Measurements from ENCODE around the gene HTR1B. TPM values are rescaled to one million over a fixed set of nuclear protein-coding genes. Genes with fewer than 3 reads are reported as not detected.

HTR1B gene
- total RNA-seq (under 1 TPM in 1 of 5 donors, not detected in 4; 0.12 TPM), total RNA-seq (0 to 0.18 (median 0) reads per million in 29 experiments)
- not detected for total RNA-seq (2013)

DNA sequence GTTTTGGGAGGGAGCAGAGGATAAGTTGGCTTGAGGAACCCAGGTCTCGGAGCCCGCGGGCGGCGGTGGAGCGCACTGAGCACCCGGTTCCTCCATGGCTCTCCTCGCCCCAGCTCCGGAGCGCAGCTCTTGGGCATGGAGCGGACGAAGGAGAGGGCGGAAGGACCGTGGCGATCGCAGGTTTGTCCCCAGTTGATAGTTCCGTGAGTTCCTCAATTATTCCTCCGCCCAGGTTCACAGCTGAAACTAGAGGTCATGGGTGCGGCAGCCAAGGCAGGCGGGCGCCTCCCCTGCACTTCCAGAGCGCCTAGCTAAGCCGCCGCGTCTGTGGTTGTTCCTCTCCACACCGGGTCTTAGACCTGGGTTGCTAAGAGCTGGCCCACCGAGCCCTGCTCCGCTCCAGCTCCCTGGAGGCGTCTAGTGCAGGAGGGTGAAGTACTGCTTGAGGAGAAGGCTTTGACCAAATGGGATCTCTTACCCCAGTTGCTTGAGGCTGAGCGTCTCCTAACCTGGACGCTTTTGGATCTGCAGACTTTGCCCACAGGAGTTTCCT, at the start of gene HTR1B:
Gene HTR1B, minus strand, starts transcription at position 184 of the 553 bp plus-strand sequence. Its CDS starts 88 bp downstream, at position 96.
- H3K4me3 ChIP-seq (ENCODE audit: control insufficient read depth in 1 of 2, extremely low read depth in 1 of 2, low read length in 1 of 2) = no peak within 1 kb of the TSS
- WGBS (ENCODE audit: insufficient coverage) = 5% methylated on average over 31 of the region's 31 CpGs
- no peaks in the 10 kb centered on the region for H3K9me3 ChIP-seq
- H3K4me1 Mint-ChIP-seq = peaks cover 23 to 29% (median 26%) of the 10 kb centered on the region in 3 donors
- H3K27me3 ChIP-seq (replicated peaks in 1 of 2; ENCODE audit: control insufficient read depth in 2 of 2, extremely low read depth in 1 of 2, insufficient read depth in 2 of 2, low read length in 1 of 2) = peaks cover 25 to 53% of the 10 kb centered on the region in 2 experiments
- ATAC-seq (replicated peaks in 1 of 4) (no peak), DNase-seq (no peak)
- POLR2A ChIA-PET = no interaction called here
- peak within 1 kb of the TSS; percentile 0 to 49 (median 48) for H3K4me3 Mint-ChIP-seq
- CTCF ChIA-PET = no interaction called here
- H3K9me3 Mint-ChIP-seq = no peaks in the 10 kb centered on the region
- H3K27ac ChIP-seq (ENCODE audit: low read length) = no peak within 1 kb of the TSS
- peaks cover 0 to 23% of the 10 kb centered on the region in 2 experiments for H3K4me1 ChIP-seq (ENCODE audit: control insufficient read depth in 1 of 2, extremely low read depth in 1 of 2, insufficient read depth in 2 of 2, low read length in 2 of 2)
- peaks cover 45 to 52% of the 10 kb centered on the region in 2 donors for H3K27me3 Mint-ChIP-seq
- no peaks in the 10 kb centered on the region for H3K36me3 Mint-ChIP-seq
- H3K36me3 ChIP-seq (ENCODE audit: control insufficient read depth in 2 of 2, extremely low read depth in 1 of 2, insufficient read depth in 1 of 2, low read length in 1 of 2) = no peaks in the 10 kb centered on the region
- no peak within 1 kb of the TSS for H3K27ac Mint-ChIP-seq

DNA sequence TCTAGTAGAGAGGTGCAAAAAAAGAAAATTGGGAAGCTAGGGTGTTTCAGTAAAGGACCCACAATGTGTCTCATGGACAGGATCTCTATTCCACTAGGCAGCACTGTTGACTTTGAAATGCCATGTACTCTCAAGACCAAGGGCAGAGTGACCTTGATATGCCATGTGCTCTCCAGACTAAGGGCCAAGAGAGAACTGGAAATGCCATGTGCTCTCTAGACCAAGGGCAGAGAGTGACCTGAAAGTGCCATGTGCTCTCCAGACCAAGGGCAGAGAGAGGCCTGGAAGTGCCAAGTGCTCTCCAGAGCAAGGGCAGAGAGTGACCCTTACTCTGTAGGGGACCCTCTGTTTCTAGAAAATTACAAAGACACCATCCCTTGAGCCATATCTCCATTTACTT, 49.3 kb upstream of the HTR1B start:
- DNase-seq (no peak), ATAC-seq (replicated peaks in 1 of 4) (no peak)
- no peak overlapping the region for H3K27ac Mint-ChIP-seq
- H3K27ac ChIP-seq (ENCODE audit: low read length) = no peak overlapping the region
- H3K36me3 Mint-ChIP-seq = no peaks in the 10 kb centered on the region
- no peaks in the 10 kb centered on the region for H3K4me1 ChIP-seq (ENCODE audit: control insufficient read depth in 1 of 2, extremely low read depth in 1 of 2, insufficient read depth in 2 of 2, low read length in 2 of 2)
- H3K9me3 ChIP-seq = peaks cover 2% of the 10 kb centered on the region
- H3K27me3 ChIP-seq (replicated peaks in 1 of 2; ENCODE audit: control insufficient read depth in 2 of 2, extremely low read depth in 1 of 2, insufficient read depth in 2 of 2, low read length in 1 of 2) = no peaks in the 10 kb centered on the region
- H3K9me3 Mint-ChIP-seq = peaks cover 20 to 31% (median 25%) of the 10 kb centered on the region in 3 donors
- no peaks in the 10 kb centered on the region for H3K27me3 Mint-ChIP-seq
- ChIA-PET CTCF (no interaction called here), POLR2A (no interaction called here)
- no peaks in the 10 kb centered on the region for H3K36me3 ChIP-seq (ENCODE audit: control insufficient read depth in 2 of 2, extremely low read depth in 1 of 2, insufficient read depth in 1 of 2, low read length in 1 of 2)
- no peak overlapping the region for H3K4me3 Mint-ChIP-seq
- H3K4me3 ChIP-seq (ENCODE audit: control insufficient read depth in 1 of 2, extremely low read depth in 1 of 2, low read length in 1 of 2) = no peak overlapping the region
- no peaks in the 10 kb centered on the region for H3K4me1 Mint-ChIP-seq

- Histone ChIP-seq H3K4me1 (ENCODE audit: control insufficient read depth in 1 of 2, extremely low read depth in 1 of 2, insufficient read depth in 2 of 2, low read length in 2 of 2) (no peaks in the 10 kb centered on the region), H3K9me3 (no peaks in the 10 kb centered on the region), H3K4me3 (ENCODE audit: control insufficient read depth in 1 of 2, extremely low read depth in 1 of 2, low read length in 1 of 2) (no peak overlapping the region), H3K36me3 (ENCODE audit: control insufficient read depth in 2 of 2, extremely low read depth in 1 of 2, insufficient read depth in 1 of 2, low read length in 1 of 2) (no peaks in the 10 kb centered on the region), H3K27ac (ENCODE audit: low read length) (no peak overlapping the region), H3K27me3 (replicated peaks in 1 of 2; ENCODE audit: control insufficient read depth in 2 of 2, extremely low read depth in 1 of 2, insufficient read depth in 2 of 2, low read length in 1 of 2) (no peaks in the 10 kb centered on the region)
- ChIA-PET CTCF (no interaction called here), POLR2A (interaction anchor here in 1 of 2 donors (0.6 kb wide), 1 partner anchor 42 kb away, joined by 3 read pairs; no protein-coding TSS in a partner anchor)
- H3K36me3 Mint-ChIP-seq = no peaks in the 10 kb centered on the region
- peaks cover 20 to 31% (median 25%) of the 10 kb centered on the region in 3 donors for H3K9me3 Mint-ChIP-seq
- H3K4me1 Mint-ChIP-seq = no peaks in the 10 kb centered on the region
- no peak overlapping the region for H3K27ac Mint-ChIP-seq
- ATAC-seq (replicated peaks in 1 of 4) (no peak), DNase-seq (no peak)
- WGBS (ENCODE audit: insufficient coverage) = no CpG with 5 or more reads among the region's 1 CpG
- no peak overlapping the region for H3K4me3 Mint-ChIP-seq
- H3K27me3 Mint-ChIP-seq = no peaks in the 10 kb centered on the region
These were observed 48.6 kb upstream of the HTR1B start for GRCh38 chr6:77511860-77512259.

- Histone ChIP-seq H3K9me3 (no peaks in the 10 kb centered on the region), H3K4me3 (ENCODE audit: control insufficient read depth in 1 of 2, extremely low read depth in 1 of 2, low read length in 1 of 2) (no peak overlapping the region), H3K27me3 (replicated peaks in 1 of 2; ENCODE audit: control insufficient read depth in 2 of 2, extremely low read depth in 1 of 2, insufficient read depth in 2 of 2, low read length in 1 of 2) (no peaks in the 10 kb centered on the region), H3K27ac (ENCODE audit: low read length) (no peak overlapping the region), H3K4me1 (ENCODE audit: control insufficient read depth in 1 of 2, extremely low read depth in 1 of 2, insufficient read depth in 2 of 2, low read length in 2 of 2) (no peaks in the 10 kb centered on the region), H3K36me3 (ENCODE audit: control insufficient read depth in 2 of 2, extremely low read depth in 1 of 2, insufficient read depth in 1 of 2, low read length in 1 of 2) (no peaks in the 10 kb centered on the region)
- Mint-ChIP-seq H3K36me3 (no peaks in the 10 kb centered on the region), H3K9me3 (peaks cover 0 to 4% (median 0%) of the 10 kb centered on the region in 3 donors), H3K27me3 (no peaks in the 10 kb centered on the region), H3K27ac (no peak overlapping the region), H3K4me3 (no peak overlapping the region), H3K4me1 (no peaks in the 10 kb centered on the region)
- POLR2A ChIA-PET = no interaction called here
- WGBS (ENCODE audit: insufficient coverage) = no CpG with 5 or more reads among the region's 1 CpG
- DNase-seq (no peak), ATAC-seq (replicated peaks in 1 of 4) (no peak)
- CTCF ChIA-PET = no interaction called here
These were observed 39.7 kb upstream of the HTR1B start for GRCh38 chr6:77502981-77503380.

GRCh38 chr6:77492530-77492929, 29.2 kb upstream of the HTR1B start:
- no CpG with 5 or more reads among the region's 2 CpGs for WGBS (ENCODE audit: insufficient coverage)
- Histone ChIP-seq H3K36me3 (ENCODE audit: control insufficient read depth in 2 of 2, extremely low read depth in 1 of 2, insufficient read depth in 1 of 2, low read length in 1 of 2) (no peaks in the 10 kb centered on the region), H3K27ac (ENCODE audit: low read length) (no peak overlapping the region), H3K9me3 (no peaks in the 10 kb centered on the region), H3K27me3 (replicated peaks in 1 of 2; ENCODE audit: control insufficient read depth in 2 of 2, extremely low read depth in 1 of 2, insufficient read depth in 2 of 2, low read length in 1 of 2) (no peaks in the 10 kb centered on the region), H3K4me1 (ENCODE audit: control insufficient read depth in 1 of 2, extremely low read depth in 1 of 2, insufficient read depth in 2 of 2, low read length in 2 of 2) (no peaks in the 10 kb centered on the region), H3K4me3 (ENCODE audit: control insufficient read depth in 1 of 2, extremely low read depth in 1 of 2, low read length in 1 of 2) (no peak overlapping the region)
- ChIA-PET POLR2A (no interaction called here), CTCF (no interaction called here)
- DNase-seq = no peak
- no peak overlapping the region for H3K4me3 Mint-ChIP-seq
- no peaks in the 10 kb centered on the region for H3K4me1 Mint-ChIP-seq
- no peak for ATAC-seq (replicated peaks in 1 of 4)
- H3K27me3 Mint-ChIP-seq = no peaks in the 10 kb centered on the region
- no peaks in the 10 kb centered on the region for H3K36me3 Mint-ChIP-seq
- H3K27ac Mint-ChIP-seq = no peak overlapping the region
- peaks cover 0 to 3% (median 0%) of the 10 kb centered on the region in 3 donors for H3K9me3 Mint-ChIP-seq

- ChIA-PET POLR2A (no interaction called here), CTCF (no interaction called here)
These were observed 24.6 kb upstream of the HTR1B start for GRCh38 chr6:77487808-77488425.

More at GRCh38 chr6:77487808-77488425, 24.6 kb upstream of the HTR1B start:
- H3K4me3 ChIP-seq (ENCODE audit: control insufficient read depth in 1 of 2, extremely low read depth in 1 of 2, low read length in 1 of 2) = no peak overlapping the region
- H3K4me1 Mint-ChIP-seq = no peaks in the 10 kb centered on the region
- ATAC-seq (replicated peaks in 1 of 4) (no peak), DNase-seq (no peak)
- H3K9me3 Mint-ChIP-seq = no peaks in the 10 kb centered on the region
- no peak overlapping the region for H3K4me3 Mint-ChIP-seq
- no peaks in the 10 kb centered on the region for H3K36me3 Mint-ChIP-seq
- H3K9me3 ChIP-seq = no peaks in the 10 kb centered on the region
- H3K27ac ChIP-seq (ENCODE audit: low read length) = no peak overlapping the region
- H3K4me1 ChIP-seq (ENCODE audit: control insufficient read depth in 1 of 2, extremely low read depth in 1 of 2, insufficient read depth in 2 of 2, low read length in 2 of 2) = no peaks in the 10 kb centered on the region
- H3K27me3 Mint-ChIP-seq = no peaks in the 10 kb centered on the region
- WGBS (ENCODE audit: insufficient coverage) = no CpG with 5 or more reads among the region's 1 CpG
- H3K27me3 ChIP-seq (replicated peaks in 1 of 2; ENCODE audit: control insufficient read depth in 2 of 2, extremely low read depth in 1 of 2, insufficient read depth in 2 of 2, low read length in 1 of 2) = no peaks in the 10 kb centered on the region
- no peak overlapping the region for H3K27ac Mint-ChIP-seq
- H3K36me3 ChIP-seq (ENCODE audit: control insufficient read depth in 2 of 2, extremely low read depth in 1 of 2, insufficient read depth in 1 of 2, low read length in 1 of 2) = no peaks in the 10 kb centered on the region
